ENCODE results near the gene TGFBR3. TPM values are rescaled to one million over a fixed set of nuclear protein-coding genes. Genes with fewer than 3 reads are reported as not detected.

The TGFBR3 gene
- total RNA-seq, 2 experiments from 2014 or later = 3.7 to 4.0 TPM

DNA sequence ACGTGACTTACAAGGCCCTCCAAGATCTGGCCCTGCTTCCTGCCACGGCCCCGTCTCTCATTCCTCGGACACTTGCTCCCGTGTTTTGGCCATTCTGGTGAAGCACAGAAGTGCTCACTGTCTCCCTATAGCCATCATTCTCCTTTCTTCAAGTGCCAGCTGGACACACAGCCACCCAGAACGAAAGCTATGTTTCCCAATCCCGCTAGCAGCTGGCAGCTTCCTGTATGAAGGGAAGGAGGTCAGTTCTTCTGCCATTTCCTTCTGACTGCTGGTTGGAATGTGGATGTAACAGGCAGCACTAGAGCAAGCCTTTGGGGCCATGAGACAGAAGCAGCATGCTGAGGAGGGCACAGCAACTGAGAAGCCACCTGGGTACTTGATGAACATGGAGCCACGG lies 82.8 kb downstream of the TGFBR3 start:
- peaks cover 68% of the 10 kb centered on the region for H3K4me1 Mint-ChIP-seq (ENCODE audit: low read depth)
- H3K9me3 Mint-ChIP-seq (ENCODE audit: insufficient read depth) = no peaks in the 10 kb centered on the region
- no peak for ATAC-seq
- H3K36me3 Mint-ChIP-seq (ENCODE audit: low read depth) = peaks cover 6% of the 10 kb centered on the region
- peaks cover 24% of the 10 kb centered on the region for H3K27me3 Mint-ChIP-seq (ENCODE audit: low read depth)
- no peak for DNase-seq
- POLR2A ChIA-PET = interaction anchor here (0.7 to 0.8 kb wide), 2 partner anchors 90 to 302 kb away, joined by 3 read pairs; no protein-coding TSS in a partner anchor
- H3K27ac Mint-ChIP-seq = peak overlapping the region; percentile 86
- peak overlapping the region; percentile 60 for H3K4me3 Mint-ChIP-seq
- CTCF ChIA-PET = interaction anchor here (1.1 to 3.2 kb wide), 2 partner anchors 273 to 291 kb away, joined by 3 to 10 read pairs; no protein-coding TSS in a partner anchor

DNA sequence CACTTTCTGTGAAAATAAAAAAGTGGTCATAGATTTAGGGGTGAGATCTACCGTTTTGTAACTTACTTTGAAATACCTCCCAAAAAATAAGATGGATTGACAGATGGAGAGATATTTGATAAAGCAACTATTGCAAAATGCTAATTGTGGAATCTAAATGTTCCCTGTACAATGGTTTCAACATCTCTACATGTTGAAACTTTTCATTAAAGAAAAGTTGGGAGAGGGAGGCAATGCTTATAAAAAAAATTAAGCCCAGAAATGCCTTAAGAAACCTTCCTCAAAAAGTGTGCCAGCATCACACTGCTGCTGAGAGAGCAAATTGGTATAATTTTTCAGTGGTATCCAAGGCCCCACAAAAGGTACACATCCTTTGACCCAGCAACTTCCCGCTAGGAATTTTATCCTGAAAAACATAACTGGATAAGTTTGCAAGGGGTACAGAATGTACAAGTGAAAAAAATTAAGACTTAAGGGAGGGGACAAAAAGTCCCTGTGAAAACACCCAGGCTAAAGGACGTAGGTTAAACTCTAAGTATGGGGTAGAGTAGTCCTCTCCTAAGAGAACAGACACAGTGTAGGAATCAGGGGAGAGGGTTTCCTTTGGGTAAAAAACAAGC lies 84.3 kb downstream of the TGFBR3 start:
- POLR2A ChIA-PET = no interaction called here
- H3K4me3 Mint-ChIP-seq = no peak overlapping the region
- no peak for ATAC-seq
- CTCF ChIA-PET = no interaction called here
- no peaks in the 10 kb centered on the region for H3K9me3 Mint-ChIP-seq (ENCODE audit: insufficient read depth)
- no peak overlapping the region for H3K27ac Mint-ChIP-seq
- H3K27me3 Mint-ChIP-seq (ENCODE audit: low read depth) = peaks cover 17% of the 10 kb centered on the region
- no peak for DNase-seq
- peaks cover 6% of the 10 kb centered on the region for H3K36me3 Mint-ChIP-seq (ENCODE audit: low read depth)
- H3K4me1 Mint-ChIP-seq (ENCODE audit: low read depth) = peaks cover 60% of the 10 kb centered on the region

DNA sequence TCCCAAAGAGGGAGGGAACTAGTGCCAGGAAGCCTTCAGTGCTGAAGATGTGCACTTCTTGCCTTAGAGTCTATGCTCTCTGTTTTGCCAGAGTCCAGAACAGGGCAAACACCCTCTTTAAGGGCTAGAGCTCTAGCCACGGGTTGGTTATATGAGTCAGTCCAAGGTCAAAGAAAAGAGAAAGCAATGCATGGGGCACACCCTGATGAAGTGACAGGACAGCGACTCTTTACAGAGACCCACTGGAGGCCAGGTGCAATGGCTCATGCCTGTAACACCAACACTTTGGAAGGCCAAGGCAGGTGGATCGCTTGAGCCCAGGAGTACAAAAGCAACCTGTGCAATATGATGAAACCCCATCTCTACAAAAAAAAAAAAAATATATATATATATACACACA lies 86.1 kb downstream of the TGFBR3 start:
- H3K27me3 Mint-ChIP-seq (ENCODE audit: low read depth) = peaks cover 10% of the 10 kb centered on the region
- H3K4me1 Mint-ChIP-seq (ENCODE audit: low read depth) = peaks cover 46% of the 10 kb centered on the region
- H3K4me3 Mint-ChIP-seq = no peak overlapping the region
- H3K27ac Mint-ChIP-seq = no peak overlapping the region
- POLR2A ChIA-PET = no interaction called here
- CTCF ChIA-PET = no interaction called here
- peaks cover 6% of the 10 kb centered on the region for H3K36me3 Mint-ChIP-seq (ENCODE audit: low read depth)
- no peaks in the 10 kb centered on the region for H3K9me3 Mint-ChIP-seq (ENCODE audit: insufficient read depth)
- no peak for DNase-seq
- ATAC-seq = no peak

DNA sequence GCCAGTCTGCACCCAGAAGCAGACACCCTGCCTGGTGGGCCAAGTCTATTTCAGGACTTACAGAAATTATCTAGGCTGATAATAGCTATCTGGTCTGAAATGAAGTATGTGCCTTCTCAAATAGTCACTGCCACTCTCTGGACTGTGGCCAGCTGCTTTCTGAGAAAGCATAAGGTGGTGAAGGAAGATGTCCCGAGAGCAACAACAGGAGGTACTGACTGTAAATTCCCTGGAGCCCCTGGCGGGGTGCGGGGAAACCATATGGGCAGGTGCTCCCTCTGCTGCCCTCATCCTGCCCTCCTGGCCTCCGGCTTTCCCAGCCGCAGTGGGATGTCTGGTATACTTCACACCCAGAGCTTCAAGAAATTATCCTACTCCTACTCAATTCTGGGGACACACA lies 86.8 kb downstream of the TGFBR3 start:
- ATAC-seq (no peak), DNase-seq (no peak)
- Mint-ChIP-seq H3K36me3 (ENCODE audit: low read depth) (peaks cover 6% of the 10 kb centered on the region), H3K4me3 (no peak overlapping the region), H3K4me1 (ENCODE audit: low read depth) (peaks cover 39% of the 10 kb centered on the region), H3K9me3 (ENCODE audit: insufficient read depth) (no peaks in the 10 kb centered on the region), H3K27ac (no peak overlapping the region), H3K27me3 (ENCODE audit: low read depth) (peaks cover 10% of the 10 kb centered on the region)
- CTCF ChIA-PET = interaction anchor here (0.9 kb wide), 1 partner anchor 256 kb away, joined by 3 read pairs; no protein-coding TSS in a partner anchor
- POLR2A ChIA-PET = no interaction called here

DNA sequence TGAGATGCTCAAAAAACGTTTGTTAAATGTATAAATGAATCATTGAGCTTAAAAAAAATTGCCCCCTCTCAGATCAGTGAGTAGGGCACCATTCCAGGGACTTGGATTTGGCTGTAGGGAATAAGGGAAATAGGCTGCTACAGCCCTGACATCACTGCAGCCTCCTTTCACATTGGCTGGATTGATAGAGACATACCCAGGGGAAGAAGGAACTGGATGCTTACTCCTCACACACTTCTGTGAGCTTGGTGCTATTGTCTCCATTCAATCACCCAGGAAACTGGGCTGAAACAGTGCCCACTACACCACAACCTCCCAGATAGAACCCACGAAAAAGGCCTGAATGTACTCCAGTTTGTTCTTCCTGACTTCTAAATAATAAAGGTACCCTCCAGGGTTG lies 87.2 kb downstream of the TGFBR3 start:
- Mint-ChIP-seq H3K36me3 (ENCODE audit: low read depth) (peaks cover 6% of the 10 kb centered on the region), H3K9me3 (ENCODE audit: insufficient read depth) (no peaks in the 10 kb centered on the region), H3K27me3 (ENCODE audit: low read depth) (peaks cover 10% of the 10 kb centered on the region), H3K27ac (no peak overlapping the region), H3K4me3 (no peak overlapping the region), H3K4me1 (ENCODE audit: low read depth) (peaks cover 35% of the 10 kb centered on the region)
- DNase-seq (no peak), ATAC-seq (no peak)
- POLR2A ChIA-PET = no interaction called here
- CTCF ChIA-PET = interaction anchor here (0.9 kb wide), 1 partner anchor 256 kb away, joined by 3 read pairs; no protein-coding TSS in a partner anchor

DNA sequence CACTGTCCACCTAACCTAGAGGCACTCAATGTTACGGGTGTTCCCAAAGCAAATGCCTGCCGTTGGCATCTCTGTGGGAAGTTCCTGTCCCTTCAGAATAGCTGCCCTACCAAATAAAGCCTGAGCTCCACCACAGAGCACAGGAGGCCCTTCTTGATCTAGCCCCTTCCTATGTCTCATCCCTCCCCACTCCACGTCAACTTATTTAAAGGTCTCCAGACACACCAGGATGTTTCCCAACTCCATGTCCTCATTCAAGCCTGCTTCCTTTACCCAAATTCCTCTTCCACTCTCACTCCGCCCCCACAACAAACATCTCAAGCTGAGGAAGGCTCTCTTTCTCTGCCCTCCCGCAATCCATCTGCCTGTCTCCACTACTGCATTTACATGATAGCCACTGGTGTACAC lies 87.7 kb downstream of the TGFBR3 start:
- H3K36me3 Mint-ChIP-seq (ENCODE audit: low read depth) = peaks cover 6% of the 10 kb centered on the region
- DNase-seq (no peak), ATAC-seq (no peak)
- H3K4me1 Mint-ChIP-seq (ENCODE audit: low read depth) = peaks cover 31% of the 10 kb centered on the region
- no peaks in the 10 kb centered on the region for H3K9me3 Mint-ChIP-seq (ENCODE audit: insufficient read depth)
- H3K4me3 Mint-ChIP-seq = no peak overlapping the region
- CTCF ChIA-PET = no interaction called here
- H3K27ac Mint-ChIP-seq = no peak overlapping the region
- H3K27me3 Mint-ChIP-seq (ENCODE audit: low read depth) = peaks cover 10% of the 10 kb centered on the region
- POLR2A ChIA-PET = no interaction called here

DNA sequence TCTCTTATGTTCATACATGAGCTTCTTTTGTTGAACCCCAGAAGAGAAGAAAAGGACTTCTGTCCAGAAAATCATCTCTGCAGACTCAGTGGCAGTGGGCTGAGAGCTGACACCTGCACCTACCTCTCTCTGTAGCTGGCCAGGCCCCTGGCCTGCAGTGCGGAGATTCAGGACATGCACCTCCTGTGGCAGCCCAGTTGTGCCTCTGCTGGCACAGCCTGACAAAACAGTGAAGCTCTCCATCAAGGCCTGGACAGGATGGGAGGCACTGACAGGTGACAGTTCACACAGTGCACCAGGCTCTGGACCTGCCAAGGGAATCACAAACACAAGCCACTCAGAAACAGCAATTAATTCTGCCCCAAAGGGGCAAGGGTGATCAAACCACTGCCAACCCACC lies 88.8 kb downstream of the TGFBR3 start:
- peaks cover 7% of the 10 kb centered on the region for H3K27me3 Mint-ChIP-seq (ENCODE audit: low read depth)
- H3K36me3 Mint-ChIP-seq (ENCODE audit: low read depth) = peaks cover 3% of the 10 kb centered on the region
- ChIA-PET POLR2A (interaction anchor here (0.5 kb wide), 1 partner anchor 170 kb away, joined by 3 read pairs; no protein-coding TSS in a partner anchor), CTCF (no interaction called here)
- peaks cover 25% of the 10 kb centered on the region for H3K4me1 Mint-ChIP-seq (ENCODE audit: low read depth)
- H3K4me3 Mint-ChIP-seq = no peak overlapping the region
- no peak overlapping the region for H3K27ac Mint-ChIP-seq
- no peaks in the 10 kb centered on the region for H3K9me3 Mint-ChIP-seq (ENCODE audit: insufficient read depth)
- DNase-seq (no peak), ATAC-seq (no peak)

DNA sequence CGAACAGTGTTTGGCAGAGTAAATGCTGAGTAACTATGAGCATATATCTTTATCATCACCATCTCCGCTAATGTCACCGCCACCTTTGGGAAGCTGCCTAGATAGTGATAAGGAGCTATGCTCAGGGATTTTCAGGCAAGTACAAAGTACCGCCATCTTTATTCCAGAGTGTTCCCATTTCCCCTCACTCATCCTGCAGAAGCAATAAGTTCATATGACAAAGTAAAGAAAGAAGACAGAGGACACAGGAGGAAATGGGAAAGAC lies 89.6 kb downstream of the TGFBR3 start:
- POLR2A ChIA-PET = no interaction called here
- CTCF ChIA-PET = no interaction called here
- DNase-seq (no peak), ATAC-seq (no peak)
- Mint-ChIP-seq H3K4me1 (ENCODE audit: low read depth) (peaks cover 28% of the 10 kb centered on the region), H3K27me3 (ENCODE audit: low read depth) (peaks cover 5% of the 10 kb centered on the region), H3K4me3 (no peak overlapping the region), H3K9me3 (ENCODE audit: insufficient read depth) (no peaks in the 10 kb centered on the region), H3K27ac (no peak overlapping the region), H3K36me3 (ENCODE audit: low read depth) (peaks cover 4% of the 10 kb centered on the region)

DNA sequence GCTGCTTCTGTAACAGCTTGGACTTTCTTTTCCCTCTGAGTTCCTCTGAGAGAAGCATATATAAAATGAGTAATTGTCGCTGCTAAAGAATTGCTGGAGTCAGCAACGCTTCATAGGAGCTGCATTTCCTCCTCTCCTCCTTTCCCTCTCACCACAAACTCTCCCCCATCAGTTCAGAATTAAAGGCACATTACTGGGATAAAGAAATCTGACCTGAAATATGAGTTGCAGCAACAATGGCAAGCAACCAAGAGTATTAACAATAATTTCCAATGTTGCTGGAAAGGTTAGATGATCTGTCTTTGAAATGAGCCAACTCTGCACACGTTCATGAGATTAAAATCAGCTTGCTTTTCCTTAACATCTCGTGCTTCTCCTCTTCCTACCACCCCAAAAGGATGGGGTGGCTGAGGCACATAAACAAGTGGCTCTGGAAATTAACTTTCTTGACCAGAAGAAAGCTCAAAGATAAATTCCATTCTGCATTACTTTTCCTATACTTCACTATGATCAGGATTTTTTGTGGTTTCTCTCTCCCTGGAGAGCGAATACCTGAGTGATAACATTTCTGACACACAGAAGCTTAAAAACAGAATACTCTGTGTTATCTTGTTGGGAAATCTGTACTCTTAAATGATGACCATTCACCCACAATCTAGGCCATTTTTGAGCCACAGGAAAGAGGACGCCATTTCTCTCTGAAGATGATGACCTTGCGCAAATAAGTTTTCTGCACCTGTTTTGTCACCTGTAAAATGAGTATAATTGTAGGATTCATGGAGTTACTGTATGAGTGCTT lies 90.2 kb downstream of the TGFBR3 start:
- ATAC-seq (no peak), DNase-seq (no peak)
- POLR2A ChIA-PET = no interaction called here
- H3K27me3 Mint-ChIP-seq (ENCODE audit: low read depth) = peaks cover 3% of the 10 kb centered on the region
- H3K36me3 Mint-ChIP-seq (ENCODE audit: low read depth) = peaks cover 5% of the 10 kb centered on the region
- CTCF ChIA-PET = no interaction called here
- no peak overlapping the region for H3K4me3 Mint-ChIP-seq
- H3K4me1 Mint-ChIP-seq (ENCODE audit: low read depth) = peaks cover 32% of the 10 kb centered on the region
- no peak overlapping the region for H3K27ac Mint-ChIP-seq
- H3K9me3 Mint-ChIP-seq (ENCODE audit: insufficient read depth) = no peaks in the 10 kb centered on the region

DNA sequence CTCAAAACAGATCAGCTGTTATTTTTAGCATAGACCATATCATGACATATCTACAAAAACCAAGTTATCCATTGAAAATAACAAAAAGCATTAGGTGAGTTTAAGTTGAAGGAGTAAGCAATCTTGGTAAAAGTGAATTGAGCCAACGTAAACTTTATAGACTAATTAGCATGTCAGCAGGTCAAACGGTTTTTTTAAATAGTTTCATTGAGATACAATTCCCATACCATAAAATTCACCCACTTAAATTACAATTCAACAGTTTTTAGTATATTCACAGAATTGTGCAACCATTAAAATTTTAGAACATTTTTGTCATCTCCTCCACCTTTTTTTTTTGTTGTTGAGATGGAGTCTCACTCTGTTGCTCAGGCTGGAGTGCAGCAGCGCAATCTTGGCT lies 92.1 kb downstream of the TGFBR3 start:
- Mint-ChIP-seq H3K4me3 (no peak overlapping the region), H3K36me3 (ENCODE audit: low read depth) (peaks cover 2% of the 10 kb centered on the region), H3K4me1 (ENCODE audit: low read depth) (peaks cover 26% of the 10 kb centered on the region), H3K27ac (no peak overlapping the region), H3K27me3 (ENCODE audit: low read depth) (peaks cover 3% of the 10 kb centered on the region), H3K9me3 (ENCODE audit: insufficient read depth) (no peaks in the 10 kb centered on the region)
- ATAC-seq (no peak), DNase-seq (no peak)
- ChIA-PET POLR2A (no interaction called here), CTCF (no interaction called here)

DNA sequence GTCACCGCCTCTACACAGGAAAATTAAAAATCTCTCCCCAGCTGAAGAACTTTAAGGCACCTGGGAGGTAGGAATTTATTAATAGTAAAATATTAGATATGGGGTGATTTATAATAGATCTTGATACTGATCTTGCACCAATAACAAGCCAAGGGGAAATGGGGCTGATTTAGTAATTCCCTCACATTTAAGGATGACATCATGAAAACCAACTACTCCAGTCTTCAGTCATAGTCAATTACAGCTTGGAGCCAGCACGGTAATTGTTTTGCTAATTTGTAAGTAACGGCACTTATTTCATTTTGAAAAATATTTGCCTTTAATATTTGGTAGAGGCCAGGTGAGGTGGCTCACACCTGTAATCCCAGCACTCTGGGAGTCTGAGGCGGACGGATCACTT lies 92.8 kb downstream of the TGFBR3 start:
- H3K27ac Mint-ChIP-seq = no peak overlapping the region
- no peaks in the 10 kb centered on the region for H3K27me3 Mint-ChIP-seq (ENCODE audit: low read depth)
- H3K9me3 Mint-ChIP-seq (ENCODE audit: insufficient read depth) = no peaks in the 10 kb centered on the region
- ChIA-PET POLR2A (no interaction called here), CTCF (no interaction called here)
- DNase-seq = no peak
- no peak for ATAC-seq
- H3K4me1 Mint-ChIP-seq (ENCODE audit: low read depth) = peaks cover 20% of the 10 kb centered on the region
- H3K36me3 Mint-ChIP-seq (ENCODE audit: low read depth) = peaks cover 2% of the 10 kb centered on the region
- H3K4me3 Mint-ChIP-seq = no peak overlapping the region

DNA sequence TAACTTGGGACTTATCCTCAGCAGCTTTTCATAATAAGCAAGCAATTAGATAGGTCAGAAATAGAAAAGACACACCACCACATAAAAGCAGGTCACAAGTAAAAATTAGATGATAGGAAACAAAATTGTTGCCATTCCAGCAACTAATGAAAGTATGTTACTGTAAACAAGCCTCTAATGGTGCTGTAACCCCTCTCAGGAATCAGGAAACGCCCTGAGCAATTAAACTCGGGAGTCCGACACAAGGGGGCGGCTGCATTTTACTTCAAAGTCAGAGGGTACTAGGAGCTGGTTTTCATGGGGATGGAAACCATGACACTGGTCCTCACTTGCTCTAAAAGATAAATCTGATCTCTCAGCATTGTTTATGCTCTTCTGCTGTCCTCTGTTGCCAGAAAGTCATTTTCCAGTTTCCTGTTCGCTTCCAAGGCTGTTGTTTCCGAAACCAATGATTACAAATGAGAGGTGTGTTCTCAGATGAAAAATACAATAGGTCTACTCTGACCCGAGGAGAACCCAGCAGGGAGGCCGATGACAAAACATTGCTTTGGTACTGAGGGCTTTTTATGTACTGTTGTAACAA lies 93.4 kb downstream of the TGFBR3 start:
- H3K4me3 Mint-ChIP-seq = no peak overlapping the region
- ATAC-seq (no peak), DNase-seq (no peak)
- H3K36me3 Mint-ChIP-seq (ENCODE audit: low read depth) = peaks cover 2% of the 10 kb centered on the region
- no peaks in the 10 kb centered on the region for H3K9me3 Mint-ChIP-seq (ENCODE audit: insufficient read depth)
- peaks cover 20% of the 10 kb centered on the region for H3K4me1 Mint-ChIP-seq (ENCODE audit: low read depth)
- ChIA-PET CTCF (no interaction called here), POLR2A (no interaction called here)
- H3K27me3 Mint-ChIP-seq (ENCODE audit: low read depth) = no peaks in the 10 kb centered on the region
- no peak overlapping the region for H3K27ac Mint-ChIP-seq
